Pancreas (tissue), 10 donors: ENCODE data around the gene AIM2. TPM values are rescaled to one million over a fixed set of nuclear protein-coding genes. Genes with fewer than 3 reads are reported as not detected.

Source experiments
- ATAC-seq, 4 donors: fragments of 200-7000 bp; cut with Tn5 transposase; one replicate each; pipeline versions ENCODE4 v1.8.0 to v1.9.1; 2020; ENCODE audit warnings: mild to moderate bottlenecking in 4 of 4, moderate library complexity in 4 of 4
- DNase-seq, 6 donors: peaks; one replicate each; pipeline ENCODE4 v3.0.0-alpha.2; 2020
- FAIRE-seq: peaks from 2 replicates; lab custom pipeline; 2012; peaks lifted over from hg19 to GRCh38; lab: Jason Lieb, UNC
- H3K27ac ChIP-seq, 4 donors: fragments of 200-600 bp; sonication (generic); 1 replicate in 3 of 4; 2 replicates in 1 of 4; pipeline versions ENCODE4 v1.5.0 to v1.8.0; 2020
- H3K27me3 ChIP-seq, 4 donors: fragments of 200-600 bp; one replicate each; pipeline ENCODE4 v1.8.0; 2021
- H3K36me3 ChIP-seq, 3 donors: fragments of 200-600 bp; sonication (generic) in 1 of 3; one replicate each; pipeline versions ENCODE4 v1.5.0 to v1.8.0; 2020 to 2021
- H3K4me1 ChIP-seq, 3 donors: fragments of 200-600 bp; one replicate each; pipeline ENCODE4 v1.8.0; 2021
- H3K4me3 ChIP-seq, 4 donors: fragments of 200-600 bp; sonication (generic) in 2 of 4; one replicate each; pipeline versions ENCODE4 v1.5.0 to v1.8.0; 2020 to 2021
- H3K9me3 ChIP-seq, 4 donors: fragments of 200-600 bp; one replicate each; pipeline ENCODE4 v1.8.0; 2021
- CTCF ChIP-seq, 4 donors: fragments of 200-600 bp; sonication (generic) in 3 of 4; IDR thresholded peaks; one replicate each; pipeline versions ENCODE4 v1.5.0 to v1.8.0; 2021; ENCODE audit warnings: antibody characterized with exemption in 4 of 4
- WGBS, 2 donors: extraction: QIAGEN DNeasy Blood & Tissue Kit; methylation state at CpG; one replicate each; pipeline ENCODE4 v1.1.7; 2013; 5-methylcytosine and 5-hydroxymethylcytosine counted together
- intact Hi-C, 3 donors: fragments of 100-400 bp; cut with DNase I; formaldehyde crosslinking; loops; one replicate each; pipeline versions ENCODE4 v1.11.1 to v1.14.2; 2022
- polyA plus RNA-seq, 2 donors: library from polyadenylated mRNA; stranded (reverse); fragments of 200-250 nt; gene quantifications; one replicate each; pipeline ENCODE4 v1.2.3, GENCODE V29; 2013
- total RNA-seq, 6 donors: library from RNA; stranded (reverse); fragmentation: NEBNext Ultra II Directional in 4 of 6; extraction: Animal tissue kit (Norgen Biotek cat#: 25700) in 4 of 6; gene quantifications; one replicate each; pipeline versions ENCODE4 v1.2.1 to v1.2.4, GENCODE V29; 2021 to 2023
- donor health status: healthy with polysubstance abuse.
- donor health status: DM: no; HTN: no; CAD: no; lungs with moderate emphysema.
- donor health status: DM: no; HTN: no; CAD: no.
- donor health status: control.
- donor health status: control.
- donor health status: Bipolar disorder and iron deficiency.
- donor health status: DM: yes; HTN: yes; CAD: no.
- donor health status: DM: no; HTN: no; CAD: no.
- donor health status: DM: no; HTN: no; CAD: no.
- donor health status: DM: yes; HTN: yes; CAD: no.

The AIM2 gene
- total and polyA plus RNA-seq, 8 donors: 0.07 to 0.47 (median 0.29) TPM; not detected in 3

GRCh38 chr1:159089184-159089791 is 12.7 kb upstream of the AIM2 start:
- no peak overlapping the region for H3K4me3 ChIP-seq
- FAIRE-seq: no peak
- H3K9me3 ChIP-seq: no peaks in the 10 kb centered on the region
- intact Hi-C loops: no loop called here
- DNase-seq: no peak
- H3K27me3 ChIP-seq: no peaks in the 10 kb centered on the region
- ATAC-seq: no peak
- no peaks in the 10 kb centered on the region for H3K4me1 ChIP-seq
- H3K36me3 ChIP-seq: no peaks in the 10 kb centered on the region
- no peak overlapping the region for H3K27ac ChIP-seq
- peak; percentile 22 to 41 (median 36) for TF ChIP-seq CTCF (IDR thresholded peaks at IDR 0.05)
- WGBS, 2 donors: 76 to 77% methylated on average over 4 of the region's 4 CpGs

GRCh38 chr1:159088546-159089183 is 12.1 kb upstream of the AIM2 start:
- no peak for FAIRE-seq
- no peaks in the 10 kb centered on the region for H3K36me3 ChIP-seq
- no peaks in the 10 kb centered on the region for H3K9me3 ChIP-seq
- H3K27me3 ChIP-seq: no peaks in the 10 kb centered on the region
- intact Hi-C loops: no loop called here
- DNase-seq: no peak
- TF ChIP-seq CTCF (IDR thresholded peaks at IDR 0.05): no peak
- 56 to 60% methylated on average over 6 of the region's 6 CpGs for WGBS, 2 donors
- no peak for ATAC-seq
- H3K4me3 ChIP-seq: no peak overlapping the region
- H3K27ac ChIP-seq: no peak overlapping the region
- no peaks in the 10 kb centered on the region for H3K4me1 ChIP-seq

GRCh38 chr1:159088050-159088449 is 11.5 kb upstream of the AIM2 start:
- H3K36me3 ChIP-seq: no peaks in the 10 kb centered on the region
- no peak overlapping the region for H3K27ac ChIP-seq
- TF ChIP-seq CTCF (IDR thresholded peaks at IDR 0.05): no peak
- ATAC-seq: no peak
- no peak overlapping the region for H3K4me3 ChIP-seq
- H3K9me3 ChIP-seq: no peaks in the 10 kb centered on the region
- FAIRE-seq: no peak
- DNase-seq: no peak
- H3K4me1 ChIP-seq: no peaks in the 10 kb centered on the region
- H3K27me3 ChIP-seq: no peaks in the 10 kb centered on the region
- intact Hi-C loops: no loop called here
- 62% methylated on average over 2 of the region's 2 CpGs for WGBS, 2 donors

GRCh38 chr1:159084867-159085266 is 8.3 kb upstream of the AIM2 start:
- TF ChIP-seq CTCF (IDR thresholded peaks at IDR 0.05): no peak
- ATAC-seq: peak in 2 of 4 donors; percentile 29 to 54
- no peaks in the 10 kb centered on the region for H3K27me3 ChIP-seq
- FAIRE-seq: no peak
- 79 to 93% methylated on average over 3 of the region's 3 CpGs for WGBS, 2 donors
- H3K9me3 ChIP-seq: no peaks in the 10 kb centered on the region
- no peaks in the 10 kb centered on the region for H3K4me1 ChIP-seq
- no peaks in the 10 kb centered on the region for H3K36me3 ChIP-seq
- H3K4me3 ChIP-seq: no peak overlapping the region
- H3K27ac ChIP-seq: no peak overlapping the region
- intact Hi-C loops: no loop called here
- no peak for DNase-seq

- no peak overlapping the region for H3K27ac ChIP-seq
- WGBS, 2 donors: 78 to 86% methylated on average over 3 of the region's 3 CpGs
Measured at GRCh38 chr1:159084152-159084551, 7.6 kb upstream of the AIM2 start.

More at GRCh38 chr1:159084152-159084551, 7.6 kb upstream of the AIM2 start:
- ATAC-seq (peak in 1 of 4 donors; percentile 53), DNase-seq (no peak), FAIRE-seq (no peak)
- Histone ChIP-seq H3K27me3 (no peaks in the 10 kb centered on the region), H3K9me3 (no peaks in the 10 kb centered on the region), H3K4me3 (no peak overlapping the region), H3K36me3 (no peaks in the 10 kb centered on the region), H3K4me1 (no peaks in the 10 kb centered on the region)
- intact Hi-C loops: no loop called here
- no peak for TF ChIP-seq CTCF (IDR thresholded peaks at IDR 0.05)
